ENCODE measurements around the gene ARVCF. TPM values are rescaled to one million over a fixed set of nuclear protein-coding genes. Genes with fewer than 3 reads are reported as not detected.

The ARVCF gene
- total and polyA plus RNA-seq, 2 experiments from 2014 or later = 15.6 to 122 TPM

GRCh38 chr22:20024650-20025397 lies 8.2 kb upstream of the ARVCF start:
- Histone ChIP-seq H4K20me1 (replicated peaks; ENCODE audit: insufficient read depth) (no peaks in the 10 kb centered on the region; the same call in 1 of the 2 replicates), H3K4me1 (ENCODE audit: insufficient read depth) (peaks cover 4% of the 10 kb centered on the region; the same call in 1 of the 2 replicates), H3K27me3 (ENCODE audit: insufficient read depth) (peaks cover 7% of the 10 kb centered on the region), H3K79me2 (replicated peaks; ENCODE audit: insufficient read depth) (no peaks in the 10 kb centered on the region), H2AFZ (no peak overlapping the region), H3K27ac (ENCODE audit: low read depth) (no peak overlapping the region), H3K4me2 (no peak overlapping the region), H3F3A (replicated peaks; ENCODE audit: low read depth) (no peaks in the 10 kb centered on the region), H3K36me3 (ENCODE audit: insufficient read depth) (no peaks in the 10 kb centered on the region), H3K9me2 (ENCODE audit: insufficient read depth) (no peaks in the 10 kb centered on the region), H3K4me3 (no peak overlapping the region)
- peaks cover 14% of the 10 kb centered on the region for H3K27me3 Mint-ChIP-seq (ENCODE audit: insufficient read depth, low read depth, poor library complexity)
- ATAC-seq (no peak), DNase-seq (ENCODE audit: low spot score) (no peak)
- no peaks in the 10 kb centered on the region for H3K36me3 Mint-ChIP-seq (ENCODE audit: low read depth)
- H3K27ac Mint-ChIP-seq = no peak overlapping the region
- H3K4me3 Mint-ChIP-seq = no peak overlapping the region
- H3K4me1 Mint-ChIP-seq = peaks cover 9% of the 10 kb centered on the region
- H3K9me3 Mint-ChIP-seq = no peaks in the 10 kb centered on the region
- TF ChIP-seq ETS1 (IDR thresholded peaks at IDR 0.05) = no peak

- H3K79me2 ChIP-seq (replicated peaks; ENCODE audit: insufficient read depth) = no peaks in the 10 kb centered on the region
- no peaks in the 10 kb centered on the region for H3F3A ChIP-seq (replicated peaks; ENCODE audit: low read depth)
- H3K9me2 ChIP-seq (ENCODE audit: insufficient read depth) = no peaks in the 10 kb centered on the region
- no peak overlapping the region for H2AFZ ChIP-seq
- no peaks in the 10 kb centered on the region for H3K9me3 Mint-ChIP-seq
- no peak for TF ChIP-seq ETS1 (IDR thresholded peaks at IDR 0.05)
- TF ChIP-seq POLR2AphosphoS5 (IDR thresholded peaks at IDR 0.05; ENCODE audit: low read depth) = no peak
- H3K4me2 ChIP-seq = no peak overlapping the region
- H3K27ac ChIP-seq (ENCODE audit: low read depth) = no peak overlapping the region
- H3K4me1 ChIP-seq (ENCODE audit: insufficient read depth) = peaks cover 4% of the 10 kb centered on the region; the same call in 1 of the 2 replicates
- peaks cover 9% of the 10 kb centered on the region for H3K4me1 Mint-ChIP-seq
- ATAC-seq (no peak), DNase-seq (ENCODE audit: low spot score) (no peak)
- H3K4me3 Mint-ChIP-seq = no peak overlapping the region
- H3K27me3 Mint-ChIP-seq (ENCODE audit: insufficient read depth, low read depth, poor library complexity) = peaks cover 19% of the 10 kb centered on the region
- peaks cover 13% of the 10 kb centered on the region for H3K27me3 ChIP-seq (ENCODE audit: insufficient read depth)
- H3K36me3 Mint-ChIP-seq (ENCODE audit: low read depth) = no peaks in the 10 kb centered on the region
- no peaks in the 10 kb centered on the region for H3K36me3 ChIP-seq (ENCODE audit: insufficient read depth)
- no peaks in the 10 kb centered on the region; the same call in 1 of the 2 replicates for H4K20me1 ChIP-seq (replicated peaks; ENCODE audit: insufficient read depth)
- no peak overlapping the region for H3K27ac Mint-ChIP-seq
- no peak overlapping the region for H3K4me3 ChIP-seq
Measured at GRCh38 chr22:20024225-20024624, 7.6 kb upstream of the ARVCF start.

DNA sequence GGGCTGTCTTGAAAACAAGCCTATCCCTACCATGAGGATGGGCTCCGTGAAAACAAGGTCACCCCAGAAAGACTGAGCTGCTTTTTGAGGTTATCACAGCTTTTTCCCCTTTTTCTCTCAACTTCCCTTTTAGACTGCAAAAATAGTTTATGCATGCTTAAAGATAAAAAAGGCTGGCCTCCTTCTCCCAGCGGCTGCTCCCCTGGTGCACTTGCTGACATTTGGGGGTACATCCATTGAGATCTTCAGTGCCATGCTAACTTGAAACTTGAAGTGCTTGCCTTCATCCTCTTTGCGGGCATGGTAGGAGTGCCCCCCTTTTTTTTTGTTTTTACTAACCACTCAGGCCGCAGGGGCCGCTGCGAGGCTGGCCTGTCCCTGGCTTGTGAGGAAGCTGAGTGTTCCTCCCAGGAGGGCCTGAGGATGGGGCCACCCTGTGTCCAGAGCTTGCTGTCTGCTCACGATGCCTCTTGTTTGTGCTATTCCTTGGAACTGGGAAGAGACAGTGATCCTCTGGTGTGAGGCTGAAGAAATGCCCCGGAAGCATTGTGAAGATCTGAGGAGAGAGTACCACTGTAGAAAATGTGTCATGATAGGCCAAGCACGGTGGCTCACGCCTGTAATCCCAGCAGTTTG lies 6.5 kb upstream of the ARVCF start:
- H3F3A ChIP-seq (replicated peaks; ENCODE audit: low read depth) = no peaks in the 10 kb centered on the region
- no peak overlapping the region for H3K4me3 ChIP-seq
- Mint-ChIP-seq H3K4me3 (no peak overlapping the region), H3K27ac (no peak overlapping the region), H3K27me3 (ENCODE audit: insufficient read depth, low read depth, poor library complexity) (peaks cover 31% of the 10 kb centered on the region), H3K9me3 (no peaks in the 10 kb centered on the region), H3K36me3 (ENCODE audit: low read depth) (no peaks in the 10 kb centered on the region), H3K4me1 (peaks cover 9% of the 10 kb centered on the region)
- H3K4me1 ChIP-seq (ENCODE audit: insufficient read depth) = peaks cover 4% of the 10 kb centered on the region; the same call in 1 of the 2 replicates
- H2AFZ ChIP-seq = no peak overlapping the region
- no peak for ATAC-seq
- H3K79me2 ChIP-seq (replicated peaks; ENCODE audit: insufficient read depth) = no peaks in the 10 kb centered on the region
- H3K9me2 ChIP-seq (ENCODE audit: insufficient read depth) = no peaks in the 10 kb centered on the region
- no peak overlapping the region for H3K27ac ChIP-seq (ENCODE audit: low read depth)
- peaks cover 24% of the 10 kb centered on the region for H3K27me3 ChIP-seq (ENCODE audit: insufficient read depth)
- no peaks in the 10 kb centered on the region for H3K36me3 ChIP-seq (ENCODE audit: insufficient read depth)
- no peak for DNase-seq (ENCODE audit: low spot score)
- no peak overlapping the region for H3K4me2 ChIP-seq
- no peaks in the 10 kb centered on the region; the same call in 1 of the 2 replicates for H4K20me1 ChIP-seq (replicated peaks; ENCODE audit: insufficient read depth)
- TF ChIP-seq ETS1 (IDR thresholded peaks at IDR 0.05) = no peak
- no peak for TF ChIP-seq EZH2 (IDR thresholded peaks at IDR 0.05; ENCODE audit: low read depth, unreplicated experiment)
- TF ChIP-seq, protein P1, sequence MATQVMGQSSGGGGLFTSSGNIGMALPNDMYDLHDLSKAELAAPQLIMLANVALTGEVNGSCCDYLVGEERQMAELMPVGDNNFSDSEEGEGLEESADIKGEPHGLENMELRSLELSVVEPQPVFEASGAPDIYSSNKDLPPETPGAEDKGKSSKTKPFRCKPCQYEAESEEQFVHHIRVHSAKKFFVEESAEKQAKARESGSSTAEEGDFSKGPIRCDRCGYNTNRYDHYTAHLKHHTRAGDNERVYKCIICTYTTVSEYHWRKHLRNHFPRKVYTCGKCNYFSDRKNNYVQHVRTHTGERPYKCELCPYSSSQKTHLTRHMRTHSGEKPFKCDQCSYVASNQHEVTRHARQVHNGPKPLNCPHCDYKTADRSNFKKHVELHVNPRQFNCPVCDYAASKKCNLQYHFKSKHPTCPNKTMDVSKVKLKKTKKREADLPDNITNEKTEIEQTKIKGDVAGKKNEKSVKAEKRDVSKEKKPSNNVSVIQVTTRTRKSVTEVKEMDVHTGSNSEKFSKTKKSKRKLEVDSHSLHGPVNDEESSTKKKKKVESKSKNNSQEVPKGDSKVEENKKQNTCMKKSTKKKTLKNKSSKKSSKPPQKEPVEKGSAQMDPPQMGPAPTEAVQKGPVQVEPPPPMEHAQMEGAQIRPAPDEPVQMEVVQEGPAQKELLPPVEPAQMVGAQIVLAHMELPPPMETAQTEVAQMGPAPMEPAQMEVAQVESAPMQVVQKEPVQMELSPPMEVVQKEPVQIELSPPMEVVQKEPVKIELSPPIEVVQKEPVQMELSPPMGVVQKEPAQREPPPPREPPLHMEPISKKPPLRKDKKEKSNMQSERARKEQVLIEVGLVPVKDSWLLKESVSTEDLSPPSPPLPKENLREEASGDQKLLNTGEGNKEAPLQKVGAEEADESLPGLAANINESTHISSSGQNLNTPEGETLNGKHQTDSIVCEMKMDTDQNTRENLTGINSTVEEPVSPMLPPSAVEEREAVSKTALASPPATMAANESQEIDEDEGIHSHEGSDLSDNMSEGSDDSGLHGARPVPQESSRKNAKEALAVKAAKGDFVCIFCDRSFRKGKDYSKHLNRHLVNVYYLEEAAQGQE (IDR thresholded peaks at IDR 0.05; ENCODE audit: unreplicated experiment) = no peak
- no peak for TF ChIP-seq NANOG (IDR thresholded peaks at IDR 0.05; ENCODE audit: borderline replicate concordance)
